GM12801 (cell line): ENCODE data around the gene AFMID.

Source experiments
- CTCF ChIP-seq: IDR thresholded peaks from one replicate; pipeline ENCODE4 v1.5.1; 2011; ENCODE audit warnings: control low read depth; ENCODE audit not compliant: insufficient read length; ENCODE audit errors: extremely low read depth

AFMID gene

GRCh38 chr17:78210111-78210510 lies 22.9 kb downstream of the AFMID start:
- no peak for TF ChIP-seq CTCF

GRCh38 chr17:78211032-78211431 lies 23.9 kb downstream of the AFMID start:
- no peak for TF ChIP-seq CTCF

GRCh38 chr17:78214016-78214705 lies 27.0 kb downstream of the AFMID start, which contains the start of gene BIRC5:
TSS of gene BIRC5 (plus strand) at chr17:78214253. CDS start at chr17:78214317, 64 bp downstream.
- TF ChIP-seq CTCF = no peak

GRCh38 chr17:78214706-78215061 lies 27.5 kb downstream of the AFMID start:
- no peak for TF ChIP-seq CTCF

GRCh38 chr17:78219396-78220150 lies 32.4 kb downstream of the AFMID start:
- no peak for TF ChIP-seq CTCF

GRCh38 chr17:78223061-78223460 lies 35.9 kb downstream of the AFMID start:
- TF ChIP-seq CTCF = no peak

GRCh38 chr17:78223765-78224164 lies 36.6 kb downstream of the AFMID start:
- no peak for TF ChIP-seq CTCF
